Fibroblast of the aortic adventitia (primary cell): ENCODE results near the gene CABYR. TPM values are rescaled to one million over a fixed set of nuclear protein-coding genes. Genes with fewer than 3 reads are reported as not detected.

Experiments
- DNase-seq: peaks from one replicate; pipeline ENCODE4 v3.0.0-alpha.2; 2010; ENCODE audit warnings: low read depth
- H3K4me3 ChIP-seq: 2 replicates; pipeline ENCODE4 v1.5.1; 2011; ENCODE audit warnings: low read depth, mild to moderate bottlenecking, control low read depth, low read length, moderate library complexity
- CTCF ChIP-seq: IDR thresholded peaks from 2 replicates; pipeline ENCODE4 v1.5.1; 2011; ENCODE audit warnings: mild to moderate bottlenecking, low read length, control low read depth, inconsistent platforms; ENCODE audit not compliant: insufficient read depth
- total RNA-seq: library from RNA; depleted of rRNA; stranded (reverse); fragments of >200 nt; gene quantifications from 2 replicates; pipeline ENCODE4 v1.2.3, GENCODE V29; 2012; ENCODE audit warnings: low replicate concordance

Gene CABYR
- total RNA-seq, 1 donor, result 7.3 TPM

- TF ChIP-seq CTCF, result no peak
- DNase-seq, result no peak
- H3K4me3 ChIP-seq, result no peak overlapping the region
Measured at GRCh38 chr18:24114924-24115549, 23.8 kb upstream of the CABYR start.

GRCh38 chr18:24115628-24116027, 23.2 kb upstream of the CABYR start:
- DNase-seq, result no peak
- no peak for TF ChIP-seq CTCF
- H3K4me3 ChIP-seq, result no peak overlapping the region

GRCh38 chr18:24118750-24119577, 19.9 kb upstream of the CABYR start:
- H3K4me3 ChIP-seq, result no peak overlapping the region
- peak; percentile 85 for DNase-seq
- peak; percentile 76 for TF ChIP-seq CTCF

GRCh38 chr18:24120676-24121075, 18.2 kb upstream of the CABYR start:
- H3K4me3 ChIP-seq, result no peak overlapping the region
- no peak for DNase-seq
- no peak for TF ChIP-seq CTCF

GRCh38 chr18:24121625-24122024, 17.2 kb upstream of the CABYR start:
- TF ChIP-seq CTCF, result no peak
- no peak overlapping the region for H3K4me3 ChIP-seq
- DNase-seq, result no peak

GRCh38 chr18:24126155-24126961, 12.5 kb upstream of the CABYR start:
- TF ChIP-seq CTCF, result no peak
- H3K4me3 ChIP-seq, result no peak overlapping the region
- peak; percentile 28 for DNase-seq
